Activated T-helper 2 cell treated with anti-CD3 and anti-CD28 coated beads, Interferon-gamma antibody, Interleukin-2, Interleukin-4, amounts not matched to agents 10 μg/mL and 5 μg/mL and 100 μg/mL, durations not matched to agents 14 hours and 24 hours and 36 hours (primary cell): ENCODE results near the gene IL1RAPL1. TPM values are rescaled to one million over a fixed set of nuclear protein-coding genes. Genes with fewer than 3 reads are reported as not detected.

Experiments
- DNase-seq: peaks from one replicate; pipeline ENCODE4 v3.0.0; 2021; ENCODE audit warnings: low spot score
- H3K27ac Mint-ChIP-seq: one replicate; pipeline ENCODE4 v1.8.0; 2021; ENCODE audit warnings: mixed read lengths
- H3K27me3 Mint-ChIP-seq: one replicate; pipeline ENCODE4 v1.8.0; 2021; ENCODE audit warnings: low read depth, mixed read lengths
- H3K36me3 Mint-ChIP-seq: one replicate; pipeline ENCODE4 v1.8.0; 2021; ENCODE audit warnings: low read depth, mixed read lengths
- H3K4me1 Mint-ChIP-seq: one replicate; pipeline ENCODE4 v1.8.0; 2021; ENCODE audit warnings: low read depth, mixed read lengths
- H3K4me3 Mint-ChIP-seq: one replicate; pipeline ENCODE4 v1.8.0; 2021; ENCODE audit warnings: low read depth, mild to moderate bottlenecking, moderate library complexity, mixed read lengths
- H3K9me3 Mint-ChIP-seq: one replicate; pipeline ENCODE4 v1.8.0; 2021; ENCODE audit warnings: mixed read lengths
- intact Hi-C: fragments of 100-400 bp; cut with micrococcal nuclease; formaldehyde crosslinking; loops from one replicate; pipeline ENCODE4 v1.15.1; 2023
- total RNA-seq: library from RNA; stranded (reverse); gene quantifications from 2 replicates; pipeline ENCODE4 v1.2.3, GENCODE V29; 2022

Gene IL1RAPL1
- total RNA-seq: not detected in 2 replicates

- Mint-ChIP-seq H3K27ac (no peak within 1 kb of the TSS), H3K27me3 (no peaks in the 10 kb centered on the region), H3K36me3 (no peaks in the 10 kb centered on the region), H3K9me3 (no peaks in the 10 kb centered on the region), H3K4me3 (no peak within 1 kb of the TSS), H3K4me1 (no peaks in the 10 kb centered on the region)
- intact Hi-C loops: no loop called here
- no peak for DNase-seq
Measured at GRCh38 chrX:28586981-28587551, at the start of gene IL1RAPL1. Gene IL1RAPL1, plus strand, starts transcription at chrX:28587446.

GRCh38 chrX:28542791-28543190 is 44.5 kb upstream of the IL1RAPL1 start:
- DNase-seq: no peak

GRCh38 chrX:28549838-28550237 is 37.4 kb upstream of the IL1RAPL1 start:
- H3K9me3 Mint-ChIP-seq: peaks cover 3% of the 10 kb centered on the region
- intact Hi-C loops: no loop called here
- no peak overlapping the region for H3K4me3 Mint-ChIP-seq
- H3K36me3 Mint-ChIP-seq: no peaks in the 10 kb centered on the region
- no peak overlapping the region for H3K27ac Mint-ChIP-seq
- H3K4me1 Mint-ChIP-seq: no peaks in the 10 kb centered on the region
- H3K27me3 Mint-ChIP-seq: no peaks in the 10 kb centered on the region
- no peak for DNase-seq

More at GRCh38 chrX:28542791-28543190, 44.5 kb upstream of the IL1RAPL1 start:
- Mint-ChIP-seq H3K27ac (no peak overlapping the region), H3K9me3 (no peaks in the 10 kb centered on the region), H3K4me1 (no peaks in the 10 kb centered on the region), H3K27me3 (no peaks in the 10 kb centered on the region), H3K36me3 (no peaks in the 10 kb centered on the region), H3K4me3 (no peak overlapping the region)
- intact Hi-C loops: no loop called here

- no peaks in the 10 kb centered on the region for H3K4me1 Mint-ChIP-seq
- intact Hi-C loops: no loop called here
- H3K36me3 Mint-ChIP-seq: no peaks in the 10 kb centered on the region
- peaks cover 3% of the 10 kb centered on the region for H3K9me3 Mint-ChIP-seq
- H3K27ac Mint-ChIP-seq: no peak overlapping the region
- DNase-seq: no peak
- H3K4me3 Mint-ChIP-seq: no peak overlapping the region
- no peaks in the 10 kb centered on the region for H3K27me3 Mint-ChIP-seq
Measured at GRCh38 chrX:28550331-28550872, 36.8 kb upstream of the IL1RAPL1 start.

GRCh38 chrX:28552322-28552721 is 34.9 kb upstream of the IL1RAPL1 start:
- no peaks in the 10 kb centered on the region for H3K4me1 Mint-ChIP-seq
- intact Hi-C loops: no loop called here
- no peak for DNase-seq
- no peaks in the 10 kb centered on the region for H3K36me3 Mint-ChIP-seq
- H3K27me3 Mint-ChIP-seq: no peaks in the 10 kb centered on the region
- H3K4me3 Mint-ChIP-seq: no peak overlapping the region
- peaks cover 3% of the 10 kb centered on the region for H3K9me3 Mint-ChIP-seq
- H3K27ac Mint-ChIP-seq: no peak overlapping the region

- H3K9me3 Mint-ChIP-seq: peaks cover 3% of the 10 kb centered on the region
Measured at GRCh38 chrX:28552882-28553829, 34.1 kb upstream of the IL1RAPL1 start.

GRCh38 chrX:28576117-28576516 is 11.1 kb upstream of the IL1RAPL1 start:
- Mint-ChIP-seq H3K27ac (no peak overlapping the region), H3K4me1 (no peaks in the 10 kb centered on the region), H3K9me3 (no peaks in the 10 kb centered on the region), H3K36me3 (no peaks in the 10 kb centered on the region), H3K27me3 (no peaks in the 10 kb centered on the region), H3K4me3 (no peak overlapping the region)
- no peak for DNase-seq
- intact Hi-C loops: no loop called here

More at GRCh38 chrX:28552882-28553829, 34.1 kb upstream of the IL1RAPL1 start:
- H3K4me3 Mint-ChIP-seq: no peak overlapping the region
- no peak for DNase-seq
- no peaks in the 10 kb centered on the region for H3K4me1 Mint-ChIP-seq
- intact Hi-C loops: no loop called here
- no peak overlapping the region for H3K27ac Mint-ChIP-seq
- no peaks in the 10 kb centered on the region for H3K36me3 Mint-ChIP-seq
- no peaks in the 10 kb centered on the region for H3K27me3 Mint-ChIP-seq

- intact Hi-C loops: no loop called here
Measured at GRCh38 chrX:28581522-28581921, 5.7 kb upstream of the IL1RAPL1 start.

GRCh38 chrX:28582511-28582910 is 4.7 kb upstream of the IL1RAPL1 start:
- no peaks in the 10 kb centered on the region for H3K36me3 Mint-ChIP-seq
- H3K27ac Mint-ChIP-seq: no peak overlapping the region
- no peaks in the 10 kb centered on the region for H3K4me1 Mint-ChIP-seq
- no peak overlapping the region for H3K4me3 Mint-ChIP-seq
- intact Hi-C loops: no loop called here
- DNase-seq: no peak
- H3K27me3 Mint-ChIP-seq: no peaks in the 10 kb centered on the region
- H3K9me3 Mint-ChIP-seq: no peaks in the 10 kb centered on the region

More at GRCh38 chrX:28581522-28581921, 5.7 kb upstream of the IL1RAPL1 start:
- Mint-ChIP-seq H3K27me3 (no peaks in the 10 kb centered on the region), H3K36me3 (no peaks in the 10 kb centered on the region), H3K9me3 (no peaks in the 10 kb centered on the region), H3K4me1 (no peaks in the 10 kb centered on the region), H3K4me3 (no peak overlapping the region), H3K27ac (no peak overlapping the region)
- DNase-seq: no peak

GRCh38 chrX:28584025-28584424 is 3.2 kb upstream of the IL1RAPL1 start:
- Mint-ChIP-seq H3K27ac (no peak overlapping the region), H3K4me3 (no peak overlapping the region), H3K4me1 (no peaks in the 10 kb centered on the region), H3K36me3 (no peaks in the 10 kb centered on the region), H3K9me3 (no peaks in the 10 kb centered on the region), H3K27me3 (no peaks in the 10 kb centered on the region)
- no peak for DNase-seq
- intact Hi-C loops: no loop called here

GRCh38 chrX:28585767-28586166 is 1.5 kb upstream of the IL1RAPL1 start:
- Mint-ChIP-seq H3K4me1 (no peaks in the 10 kb centered on the region), H3K27ac (no peak overlapping the region), H3K4me3 (no peak overlapping the region), H3K27me3 (no peaks in the 10 kb centered on the region), H3K36me3 (no peaks in the 10 kb centered on the region), H3K9me3 (no peaks in the 10 kb centered on the region)
- intact Hi-C loops: no loop called here
- no peak for DNase-seq

GRCh38 chrX:28586286-28586685 is 960 bp upstream of the IL1RAPL1 start:
- Mint-ChIP-seq H3K4me1 (no peaks in the 10 kb centered on the region), H3K27ac (no peak overlapping the region), H3K27me3 (no peaks in the 10 kb centered on the region), H3K4me3 (no peak overlapping the region), H3K36me3 (no peaks in the 10 kb centered on the region), H3K9me3 (no peaks in the 10 kb centered on the region)
- DNase-seq: no peak
- intact Hi-C loops: no loop called here

GRCh38 chrX:28589046-28589445 is 1.8 kb downstream of the IL1RAPL1 start:
- Mint-ChIP-seq H3K36me3 (no peaks in the 10 kb centered on the region), H3K4me1 (no peaks in the 10 kb centered on the region), H3K9me3 (no peaks in the 10 kb centered on the region), H3K27me3 (no peaks in the 10 kb centered on the region), H3K4me3 (no peak overlapping the region), H3K27ac (no peak overlapping the region)
- no peak for DNase-seq
- intact Hi-C loops: no loop called here
